ENCODE data around the gene EGFR. TPM values are rescaled to one million over a fixed set of nuclear protein-coding genes. Genes with fewer than 3 reads are reported as not detected.
"Not testable (repeated sequence)": the region's sequence is repeated elsewhere in the genome, so short reads cannot be mapped to it uniquely, and the experiment has no call there.

Gene EGFR
- total RNA-seq, 1 experiment from 2014 or later: 52.7 TPM

DNA sequence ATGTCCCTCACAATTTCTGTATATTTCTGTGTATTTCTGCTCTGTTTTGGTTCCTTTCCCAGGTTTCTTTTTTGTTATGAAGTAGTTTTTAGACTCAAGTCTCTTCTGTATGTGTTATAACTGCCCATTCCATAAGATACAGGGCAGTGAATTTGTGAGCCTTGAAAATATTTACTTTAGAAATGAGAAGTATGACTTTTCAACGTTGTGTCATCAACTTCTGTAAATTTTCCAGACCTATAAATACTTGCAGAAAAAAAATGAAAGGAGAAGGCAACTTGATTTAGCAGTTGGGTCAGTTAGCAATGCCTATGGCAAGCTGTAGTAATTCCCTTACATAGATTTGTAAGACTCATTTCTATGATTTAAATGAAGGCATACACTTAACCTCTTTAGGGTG lies 11.5 kb downstream of the EGFR start:
- in situ Hi-C loops (cut with HindIII; ENCODE audit: low pct_unique_long_range_greater_than_20kb, low sequenced_read_pairs): no loop called here
- DNase-seq (ENCODE audit: low read depth): no peak

DNA sequence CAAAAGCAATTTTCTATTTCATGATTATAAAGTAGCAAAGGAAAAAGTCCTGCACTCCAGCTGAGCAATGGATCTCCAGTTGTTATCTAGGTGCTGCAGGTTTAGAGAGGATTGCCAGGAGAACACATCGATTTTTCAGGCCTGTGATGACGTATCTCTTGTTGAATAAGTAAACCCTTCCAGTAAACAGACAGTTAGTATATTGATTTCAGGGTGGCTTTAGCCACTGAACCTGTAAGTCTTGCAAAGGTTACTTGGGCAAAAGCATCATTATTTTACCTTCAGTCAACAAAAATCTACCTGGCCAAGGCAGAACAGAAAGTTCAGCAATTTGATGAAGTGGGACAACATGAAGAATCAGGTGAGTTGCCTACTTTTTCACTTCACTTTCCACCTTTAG lies 12.3 kb downstream of the EGFR start:
- DNase-seq (ENCODE audit: low read depth): no peak
- in situ Hi-C loops (cut with HindIII; ENCODE audit: low pct_unique_long_range_greater_than_20kb, low sequenced_read_pairs): no loop called here

DNA sequence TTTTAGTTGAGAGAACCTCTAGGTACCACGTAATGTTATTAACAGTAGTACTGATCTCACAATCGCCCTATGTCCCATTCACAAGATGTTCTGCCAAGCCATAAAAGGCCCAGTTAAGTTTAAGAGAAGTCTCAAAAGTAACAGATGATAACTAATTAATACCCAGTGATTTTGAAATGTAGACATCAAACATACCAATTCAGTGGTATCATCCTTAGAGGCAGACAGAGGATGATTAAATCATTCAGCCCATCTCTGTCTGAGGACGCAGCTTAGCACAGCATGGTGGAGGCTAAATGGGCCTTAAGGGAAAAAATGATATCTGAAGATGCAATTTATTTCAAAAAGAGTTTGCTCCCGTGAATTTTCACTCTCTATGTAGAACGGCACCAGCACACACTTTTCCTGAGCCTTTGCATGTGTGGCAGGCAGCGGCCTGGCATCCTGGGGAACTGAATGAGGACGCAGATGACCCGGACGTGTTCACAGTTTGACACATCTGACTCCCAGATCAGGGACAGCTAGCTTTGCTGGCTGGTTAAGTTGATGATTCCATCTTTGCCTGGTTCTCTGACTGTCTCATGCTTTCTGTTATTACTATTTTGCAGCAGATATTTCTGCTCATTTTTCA lies 13.4 kb downstream of the EGFR start:
- in situ Hi-C loops (cut with HindIII; ENCODE audit: low pct_unique_long_range_greater_than_20kb, low sequenced_read_pairs): no loop called here
- DNase-seq (ENCODE audit: low read depth): no peak

DNA sequence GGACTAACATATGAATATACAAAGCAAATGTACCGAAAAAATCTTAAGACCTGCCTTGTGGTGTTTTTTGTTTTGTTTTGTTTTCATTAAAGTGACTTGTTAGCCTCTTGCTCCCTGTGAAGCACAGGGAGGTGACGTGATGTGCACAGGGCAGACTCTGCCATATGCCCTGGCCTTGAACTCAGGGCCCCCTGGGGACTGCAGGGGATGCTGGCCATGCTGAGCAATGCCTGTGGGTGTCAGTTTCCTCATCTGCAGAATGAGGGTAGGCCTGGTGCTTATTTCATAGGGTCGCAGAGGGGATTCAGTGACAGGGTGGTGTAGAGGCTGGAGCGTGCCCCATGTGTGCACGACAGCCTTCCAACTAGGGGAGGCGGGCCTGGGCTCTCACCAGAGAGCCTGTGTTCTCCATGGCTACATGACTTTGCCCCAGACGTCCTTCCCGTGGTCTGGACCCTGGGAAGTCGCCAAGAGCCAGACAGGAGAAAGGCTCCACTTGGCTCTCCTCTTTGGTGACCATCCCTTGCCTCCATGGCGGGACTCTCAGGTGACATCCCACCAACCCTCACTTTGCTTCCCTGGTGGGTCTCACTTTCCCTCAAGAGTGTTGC lies 14.5 kb downstream of the EGFR start:
- in situ Hi-C loops (cut with HindIII; ENCODE audit: low pct_unique_long_range_greater_than_20kb, low sequenced_read_pairs): no loop called here
- no peak for DNase-seq (ENCODE audit: low read depth)

GRCh38 chr7:55034776-55035175 lies 16.0 kb downstream of the EGFR start:
- in situ Hi-C loops (cut with HindIII; ENCODE audit: low pct_unique_long_range_greater_than_20kb, low sequenced_read_pairs): no loop called here
- no peak for DNase-seq (ENCODE audit: low read depth)

DNA sequence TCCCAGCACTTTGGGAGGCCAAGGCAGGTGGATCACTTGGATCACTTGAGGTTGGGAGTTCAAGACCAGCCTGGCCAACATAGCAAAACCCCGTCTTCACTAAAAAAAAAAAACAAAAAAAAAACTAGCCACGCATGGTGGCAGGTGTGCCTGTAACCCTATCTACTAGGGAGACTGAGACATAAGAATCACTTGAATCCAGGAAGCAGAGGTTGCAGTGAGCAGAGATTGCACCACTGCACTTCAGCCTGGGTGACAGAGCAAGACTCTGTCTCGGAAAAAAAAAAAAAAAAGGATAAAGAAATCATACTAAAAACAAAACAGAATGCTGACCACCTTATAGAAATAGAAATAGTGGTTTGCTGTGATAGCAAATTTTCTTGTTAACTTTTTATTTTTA lies 16.6 kb downstream of the EGFR start:
- in situ Hi-C loops (cut with HindIII; ENCODE audit: low pct_unique_long_range_greater_than_20kb, low sequenced_read_pairs); DNase-seq (ENCODE audit: low read depth): not testable (repeated sequence)

DNA sequence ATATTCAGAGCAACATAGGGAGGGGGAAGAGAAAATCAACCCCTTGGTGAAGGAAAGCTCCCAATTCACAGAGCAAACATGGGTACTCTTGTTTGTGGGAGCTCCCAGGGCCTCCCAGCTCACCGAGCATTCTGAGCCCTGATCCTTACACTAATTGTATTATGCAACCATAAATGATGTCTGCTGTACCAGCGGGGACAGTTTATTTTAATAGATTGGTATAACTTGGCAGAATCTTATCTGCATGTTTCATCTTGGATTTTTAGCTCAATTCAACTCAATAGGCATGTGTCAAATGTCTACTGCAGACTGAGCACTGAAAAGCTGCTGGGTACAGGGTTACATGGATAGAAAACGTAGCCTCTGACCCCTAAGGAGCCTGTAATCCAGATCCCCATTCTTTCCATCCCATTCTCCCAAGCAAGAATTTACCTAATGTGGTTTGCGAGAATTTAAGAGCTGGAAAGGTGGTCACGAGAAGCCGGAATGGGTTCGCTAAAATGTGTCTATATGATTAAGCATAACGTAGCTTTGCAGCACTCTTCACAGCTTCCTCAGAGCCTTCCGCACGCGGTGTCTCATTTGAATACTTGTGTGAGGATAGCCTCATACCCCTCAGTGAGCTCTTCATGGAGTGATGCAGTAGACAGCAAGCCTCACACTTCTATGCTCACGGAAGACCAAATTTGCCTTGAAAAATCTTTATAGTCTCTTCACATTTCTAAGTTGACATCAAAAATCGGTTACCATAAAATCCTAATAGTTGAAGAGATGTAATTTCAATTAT lies 18.3 kb downstream of the EGFR start:
- no peak for DNase-seq (ENCODE audit: low read depth)
- in situ Hi-C loops (cut with HindIII; ENCODE audit: low pct_unique_long_range_greater_than_20kb, low sequenced_read_pairs): no loop called here

GRCh38 chr7:55043691-55044370 lies 25.0 kb downstream of the EGFR start:
- no peak for DNase-seq (ENCODE audit: low read depth)
- in situ Hi-C loops (cut with HindIII; ENCODE audit: low pct_unique_long_range_greater_than_20kb, low sequenced_read_pairs): no loop called here

DNA sequence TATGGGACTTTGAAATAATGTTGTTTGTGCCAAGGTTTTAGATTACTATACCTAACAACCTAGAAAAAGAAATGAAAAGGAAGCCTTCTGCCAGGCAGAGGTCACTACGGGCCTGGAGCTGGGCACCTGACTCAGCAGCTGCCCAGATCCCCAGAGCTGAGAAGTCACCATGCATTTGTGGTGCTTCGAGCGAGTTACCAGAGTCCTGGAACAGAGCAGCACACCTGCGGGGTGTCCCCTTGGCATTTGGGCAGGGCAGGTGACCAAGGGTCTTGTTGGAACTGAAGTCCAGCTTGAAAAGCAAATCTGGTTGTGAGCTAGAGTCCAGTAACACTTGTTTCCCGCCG lies 25.5 kb downstream of the EGFR start:
- in situ Hi-C loops (cut with HindIII; ENCODE audit: low pct_unique_long_range_greater_than_20kb, low sequenced_read_pairs): no loop called here
- no peak for DNase-seq (ENCODE audit: low read depth)

GRCh38 chr7:55044791-55045190 lies 26.0 kb downstream of the EGFR start:
- no peak for DNase-seq (ENCODE audit: low read depth)
- in situ Hi-C loops (cut with HindIII; ENCODE audit: low pct_unique_long_range_greater_than_20kb, low sequenced_read_pairs): no loop called here

- no peak for DNase-seq (ENCODE audit: low read depth)
- in situ Hi-C loops (cut with HindIII; ENCODE audit: low pct_unique_long_range_greater_than_20kb, low sequenced_read_pairs): no loop called here
These were observed 27.9 kb downstream of the EGFR start for GRCh38 chr7:55046582-55047342.

- in situ Hi-C loops (cut with HindIII; ENCODE audit: low pct_unique_long_range_greater_than_20kb, low sequenced_read_pairs): no loop called here
- DNase-seq (ENCODE audit: low read depth): no peak
These were observed 29.5 kb downstream of the EGFR start for GRCh38 chr7:55048221-55048859.

GRCh38 chr7:55050281-55050680 lies 31.5 kb downstream of the EGFR start:
- DNase-seq (ENCODE audit: low read depth): no peak
- in situ Hi-C loops (cut with HindIII; ENCODE audit: low pct_unique_long_range_greater_than_20kb, low sequenced_read_pairs): no loop called here

DNA sequence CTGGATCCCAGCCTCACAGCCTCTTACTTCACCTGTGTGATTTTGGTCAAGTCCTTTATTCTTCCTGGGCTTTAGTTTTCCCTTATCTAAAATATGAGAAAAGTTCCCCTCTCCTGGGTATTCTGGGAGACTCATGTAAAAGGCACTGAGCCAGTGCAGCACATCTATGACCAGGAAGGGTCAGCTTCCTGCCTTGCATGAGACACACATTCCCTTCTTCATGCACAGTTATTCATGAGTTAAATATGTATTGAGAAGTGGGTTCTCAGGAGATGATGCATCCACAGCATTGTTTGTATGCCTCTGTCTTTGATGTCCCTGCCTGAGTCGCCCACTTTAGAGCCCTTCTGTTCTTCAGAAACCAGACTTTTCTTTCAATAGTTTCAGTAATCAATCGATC lies 33.3 kb downstream of the EGFR start:
- DNase-seq (ENCODE audit: low read depth): no peak
- in situ Hi-C loops (cut with HindIII; ENCODE audit: low pct_unique_long_range_greater_than_20kb, low sequenced_read_pairs): no loop called here

DNA sequence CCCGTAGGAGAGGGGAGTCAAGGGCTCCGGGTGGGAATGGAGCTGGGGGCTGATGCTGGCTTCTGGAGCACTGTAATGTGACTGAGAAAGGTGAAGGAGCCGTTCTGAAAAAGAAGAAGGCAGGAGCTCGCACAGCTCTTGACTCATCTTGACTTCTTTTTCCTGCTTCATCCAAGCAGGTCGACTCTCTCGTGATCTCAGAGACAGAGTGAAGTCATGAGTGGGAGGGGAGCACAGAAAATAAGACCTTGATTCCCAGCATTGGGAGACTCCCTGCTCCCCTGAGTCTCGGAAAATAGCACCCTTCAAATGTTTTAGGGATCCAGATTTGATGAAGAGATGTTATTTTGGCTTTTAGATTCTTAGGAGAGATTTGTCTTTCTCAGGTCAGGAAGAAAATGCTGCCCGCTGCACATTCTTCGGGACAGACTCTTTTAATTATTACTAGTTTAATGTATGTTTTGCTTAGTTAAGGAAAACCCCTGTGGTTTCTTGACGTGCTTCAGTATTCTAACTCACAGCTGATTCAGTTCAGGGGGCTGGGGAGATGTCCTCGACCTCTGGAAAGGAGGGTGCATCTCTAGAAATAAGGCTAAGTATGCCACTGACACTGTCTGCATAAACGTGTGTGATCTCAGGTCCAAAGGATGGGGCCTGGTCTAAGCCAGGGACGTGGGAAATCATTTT lies 34.1 kb downstream of the EGFR start:
- peak; percentile 30 for DNase-seq (ENCODE audit: low read depth)
- in situ Hi-C loops (cut with HindIII; ENCODE audit: low pct_unique_long_range_greater_than_20kb, low sequenced_read_pairs): no loop called here

DNA sequence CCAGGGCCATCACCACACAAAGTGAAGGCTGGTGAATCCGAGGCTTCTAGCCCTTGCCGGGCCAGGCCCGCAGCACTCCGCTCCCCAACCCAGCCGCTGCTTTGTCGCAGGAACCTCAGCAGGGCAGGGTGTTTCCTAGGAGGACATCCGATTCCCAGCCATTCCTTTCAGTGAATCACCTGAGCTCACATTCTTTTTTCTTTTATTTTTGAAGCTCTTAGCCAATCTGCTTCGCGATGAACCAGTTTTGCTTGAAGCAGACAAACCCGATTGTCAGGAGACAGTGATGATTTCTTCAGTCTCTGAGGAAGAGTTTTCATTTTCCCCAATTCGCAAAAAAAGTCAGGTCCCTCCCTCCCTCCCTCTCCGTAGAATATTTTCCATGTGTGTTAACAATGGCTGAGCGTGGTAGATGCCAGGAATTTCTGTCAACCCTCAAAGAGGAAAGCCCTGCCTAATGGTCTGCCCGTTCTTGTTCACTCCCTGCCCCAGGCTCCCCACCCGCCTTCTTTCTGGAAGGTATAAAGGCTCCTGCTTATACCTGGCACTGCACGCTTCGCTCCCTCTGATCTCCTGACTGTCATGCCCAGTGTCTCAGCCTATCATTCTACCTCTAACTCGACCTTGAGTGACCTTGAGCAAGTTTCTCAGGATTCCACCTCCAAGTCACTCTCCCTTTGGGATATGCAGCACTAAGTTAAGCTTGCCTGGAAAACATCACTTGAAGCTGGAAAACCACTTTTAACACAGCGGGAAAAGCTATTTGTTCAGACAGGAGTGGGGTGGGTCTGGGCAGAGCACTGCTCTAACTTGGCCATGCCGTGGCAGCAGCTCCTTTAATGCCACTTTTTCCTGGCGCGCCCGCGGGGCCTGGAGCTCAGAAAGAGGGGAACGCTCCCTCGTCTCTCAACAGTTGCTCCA lies 35.1 kb downstream of the EGFR start:
- in situ Hi-C loops (cut with HindIII; ENCODE audit: low pct_unique_long_range_greater_than_20kb, low sequenced_read_pairs): no loop called here
- DNase-seq (ENCODE audit: low read depth): no peak

GRCh38 chr7:55054758-55055157 lies 35.9 kb downstream of the EGFR start:
- in situ Hi-C loops (cut with HindIII; ENCODE audit: low pct_unique_long_range_greater_than_20kb, low sequenced_read_pairs): no loop called here
- no peak for DNase-seq (ENCODE audit: low read depth)
